GM12891 (cell line): ENCODE measurements around the gene PEX5L.
A peak's percentile ranks its signal among the peaks of the same experiment; 100 is the strongest.

ENCODE experiments used
- DNase-seq: peaks from one replicate; pipeline ENCODE4 v3.0.0; 2011; ENCODE audit warnings: low spot score; ENCODE audit not compliant: insufficient read length
- FAIRE-seq: peaks from 2 replicates; lab custom pipeline; 2011; peaks lifted over from hg19 to GRCh38; lab: Jason Lieb, UNC
- PAX5 ChIP-seq: IDR thresholded peaks from 2 replicates; pipeline ENCODE4 v1.6.1; 2011; ENCODE audit warnings: low read length, moderate library complexity, mild to moderate bottlenecking; ENCODE audit not compliant: insufficient read depth, severe bottlenecking
- POLR2A ChIP-seq: IDR thresholded peaks from 2 replicates; pipeline ENCODE4 v1.6.1; 2011; ENCODE audit warnings: low read depth, low read length, control low read depth
- POLR2AphosphoS5 ChIP-seq: IDR thresholded peaks from 2 replicates; pipeline ENCODE4 v1.6.1; 2011; ENCODE audit warnings: low read depth, low read length, control low read depth
- POU2F2 ChIP-seq: IDR thresholded peaks from 2 replicates; pipeline ENCODE4 v1.6.1; 2011; ENCODE audit warnings: low read depth, mild to moderate bottlenecking, control low read depth, low read length, moderate library complexity
- SPI1 ChIP-seq: IDR thresholded peaks from 2 replicates; pipeline ENCODE4 v1.6.1; 2011; ENCODE audit warnings: low read depth, low read length, control low read depth
- TAF1 ChIP-seq: IDR thresholded peaks from 2 replicates; pipeline ENCODE4 v1.6.1; 2011; ENCODE audit warnings: low read depth, low read length, control low read depth

The PEX5L gene

GRCh38 chr3:179811321-179812095 lies 225.2 kb downstream of the PEX5L start:
- FAIRE-seq (peak; percentile 92), DNase-seq (peak; percentile 24)
- no peak for TF ChIP-seq POLR2AphosphoS5
- TF ChIP-seq POU2F2 = no peak
- TF ChIP-seq POLR2A = no peak
- no peak for TF ChIP-seq TAF1
- no peak for TF ChIP-seq SPI1
- no peak for TF ChIP-seq PAX5

- FAIRE-seq (no peak), DNase-seq (no peak)
- TF ChIP-seq POLR2A (no peak), POLR2AphosphoS5 (no peak), TAF1 (no peak), SPI1 (no peak), PAX5 (no peak), POU2F2 (no peak)
Measured at GRCh38 chr3:179809639-179810038, 227.1 kb downstream of the PEX5L start.

- FAIRE-seq = no peak
- no peak for DNase-seq
- TF ChIP-seq SPI1 (no peak), PAX5 (no peak), POLR2AphosphoS5 (no peak), TAF1 (no peak), POU2F2 (no peak), POLR2A (no peak)
Measured at GRCh38 chr3:179807588-179807987, 229.1 kb downstream of the PEX5L start.

GRCh38 chr3:179806177-179806576 lies 230.6 kb downstream of the PEX5L start:
- DNase-seq (no peak), FAIRE-seq (no peak)
- TF ChIP-seq POU2F2 (no peak), POLR2AphosphoS5 (no peak), POLR2A (no peak), TAF1 (no peak), PAX5 (no peak), SPI1 (no peak)

GRCh38 chr3:179801856-179802255 lies 234.9 kb downstream of the PEX5L start:
- no peak for FAIRE-seq
- no peak for DNase-seq
- TF ChIP-seq PAX5 (no peak), POLR2A (no peak), SPI1 (no peak), TAF1 (no peak), POLR2AphosphoS5 (no peak), POU2F2 (no peak)

GRCh38 chr3:179801263-179801662 lies 235.5 kb downstream of the PEX5L start:
- DNase-seq = no peak
- FAIRE-seq = no peak
- TF ChIP-seq PAX5 (no peak), POLR2A (no peak), SPI1 (no peak), POLR2AphosphoS5 (no peak), POU2F2 (no peak), TAF1 (no peak)

GRCh38 chr3:179797192-179797591 lies 239.5 kb downstream of the PEX5L start:
- no peak for TF ChIP-seq POU2F2
- no peak for TF ChIP-seq SPI1
- TF ChIP-seq POLR2AphosphoS5 = no peak
- no peak for TF ChIP-seq PAX5
- TF ChIP-seq POLR2A = no peak
- TF ChIP-seq TAF1 = no peak
- no peak for DNase-seq
- no peak for FAIRE-seq

- TF ChIP-seq POLR2AphosphoS5 = no peak
- TF ChIP-seq POLR2A = no peak
- TF ChIP-seq POU2F2 = no peak
- no peak for TF ChIP-seq SPI1
- TF ChIP-seq PAX5 = no peak
- no peak for TF ChIP-seq TAF1
- FAIRE-seq (no peak), DNase-seq (no peak)
Measured at GRCh38 chr3:179796421-179796820, 240.3 kb downstream of the PEX5L start.

- no peak for TF ChIP-seq POLR2AphosphoS5
- no peak for TF ChIP-seq PAX5
- no peak for TF ChIP-seq TAF1
- TF ChIP-seq SPI1 = no peak
- FAIRE-seq (no peak), DNase-seq (no peak)
Measured at GRCh38 chr3:179794355-179794754, 242.4 kb downstream of the PEX5L start.
